AG20443 (cell line): ENCODE results near the gene ANGPTL2.
"Not testable (repeated sequence)": the region's sequence is repeated elsewhere in the genome, so short reads cannot be mapped to it uniquely, and the experiment has no call there.

Experiments used
- DNase-seq: peaks from one replicate; pipeline ENCODE4 v3.0.0; 2012; ENCODE audit warnings: low spot score, mixed read lengths

ANGPTL2 gene

GRCh38 chr9:127122176-127123063 is at the start of gene ANGPTL2:
ANGPTL2 (minus strand) TSS chr9:127122635; CDS start chr9:127108731, 13,904 bp downstream.
- DNase-seq, result peak; percentile 96

GRCh38 chr9:127171348-127171747 is 48.9 kb upstream of the ANGPTL2 start:
- not testable (repeated sequence) for DNase-seq

GRCh38 chr9:127170652-127171051 is 48.2 kb upstream of the ANGPTL2 start:
- DNase-seq, result no peak

GRCh38 chr9:127170103-127170502 is 47.7 kb upstream of the ANGPTL2 start:
- no peak for DNase-seq

- no peak for DNase-seq
Measured at GRCh38 chr9:127169575-127169883, 47.1 kb upstream of the ANGPTL2 start.

GRCh38 chr9:127168756-127169574 is 46.5 kb upstream of the ANGPTL2 start:
- no peak for DNase-seq

- no peak for DNase-seq
Measured at GRCh38 chr9:127167560-127168326, 45.3 kb upstream of the ANGPTL2 start.

GRCh38 chr9:127166651-127167524 is 44.5 kb upstream of the ANGPTL2 start:
- DNase-seq, result no peak

- no peak for DNase-seq
Measured at GRCh38 chr9:127166111-127166510, 43.7 kb upstream of the ANGPTL2 start.

GRCh38 chr9:127165116-127165515 is 42.7 kb upstream of the ANGPTL2 start:
- no peak for DNase-seq

- DNase-seq, result no peak
Measured at GRCh38 chr9:127163409-127163808, 41.0 kb upstream of the ANGPTL2 start.

GRCh38 chr9:127162864-127163365 is 40.5 kb upstream of the ANGPTL2 start:
- DNase-seq, result no peak

GRCh38 chr9:127162046-127162863 is 39.8 kb upstream of the ANGPTL2 start:
- no peak for DNase-seq

GRCh38 chr9:127161081-127161624 is 38.7 kb upstream of the ANGPTL2 start:
- DNase-seq, result no peak

GRCh38 chr9:127159949-127160610 is 37.6 kb upstream of the ANGPTL2 start:
- DNase-seq, result no peak

GRCh38 chr9:127159325-127159801 is 36.9 kb upstream of the ANGPTL2 start:
- peak; percentile 87 for DNase-seq

GRCh38 chr9:127158786-127159324 is 36.4 kb upstream of the ANGPTL2 start:
- DNase-seq, result no peak

GRCh38 chr9:127155314-127155960 is 33.0 kb upstream of the ANGPTL2 start:
- no peak for DNase-seq
